Skeletal muscle tissue (tissue), 4 donors: ENCODE data around the gene PDE1C. TPM values are rescaled to one million over a fixed set of nuclear protein-coding genes. Genes with fewer than 3 reads are reported as not detected.

Experiments
- H3K27ac ChIP-seq: one replicate; pipeline ENCODE4 v1.7.0; 2013; ENCODE audit warnings: mild to moderate bottlenecking, low read depth, low read length, inconsistent platforms
- H3K27me3 ChIP-seq, 3 donors: one replicate each; pipeline ENCODE4 v1.7.0; 2013; ENCODE audit warnings: low read length in 3 of 3; ENCODE audit not compliant: control insufficient read depth in 3 of 3, insufficient read depth in 3 of 3
- H3K36me3 ChIP-seq, 3 donors: one replicate each; pipeline ENCODE4 v1.7.0; 2013; ENCODE audit warnings: low read length in 3 of 3; ENCODE audit not compliant: control insufficient read depth in 3 of 3, insufficient read depth in 3 of 3
- H3K4me1 ChIP-seq, 3 donors: one replicate each; pipeline ENCODE4 v1.7.0; 2013; ENCODE audit warnings: low read length in 3 of 3, mild to moderate bottlenecking in 3 of 3; ENCODE audit not compliant: control insufficient read depth in 3 of 3, insufficient read depth in 3 of 3
- H3K4me3 ChIP-seq, 3 donors: one replicate each; pipeline ENCODE4 v1.7.0; 2013; ENCODE audit warnings: low read length in 3 of 3
- H3K9ac ChIP-seq, 3 donors: one replicate each; pipeline ENCODE4 v1.7.0; 2013; ENCODE audit warnings: low read length in 3 of 3, mild to moderate bottlenecking in 3 of 3, moderate library complexity in 2 of 3, low read depth in 1 of 3
- H3K9me3 ChIP-seq, 3 donors: one replicate each; pipeline ENCODE4 v1.7.0; 2013; ENCODE audit warnings: low read length in 3 of 3; ENCODE audit not compliant: control insufficient read depth in 3 of 3
- total RNA-seq: library from RNA; depleted of rRNA; stranded (reverse); fragments of >200 nt; gene quantifications from one replicate; pipeline ENCODE4 v1.2.3, GENCODE V29; 2014
- donor health status: Osteomylitis.

The PDE1C gene
- total RNA-seq, 1 donor from 2014 or later = 2.1 TPM

GRCh38 chr7:32066441-32066840 lies 3.8 kb downstream of the PDE1C start:
- Histone ChIP-seq H3K4me3 (no peak overlapping the region), H3K9me3 (no peaks in the 10 kb centered on the region), H3K27ac (no peak overlapping the region), H3K27me3 (peaks cover 8 to 19% (median 12%) of the 10 kb centered on the region in 3 donors), H3K9ac (no peak overlapping the region), H3K36me3 (no peaks in the 10 kb centered on the region), H3K4me1 (peaks cover 0 to 3% (median 3%) of the 10 kb centered on the region in 3 donors)

DNA sequence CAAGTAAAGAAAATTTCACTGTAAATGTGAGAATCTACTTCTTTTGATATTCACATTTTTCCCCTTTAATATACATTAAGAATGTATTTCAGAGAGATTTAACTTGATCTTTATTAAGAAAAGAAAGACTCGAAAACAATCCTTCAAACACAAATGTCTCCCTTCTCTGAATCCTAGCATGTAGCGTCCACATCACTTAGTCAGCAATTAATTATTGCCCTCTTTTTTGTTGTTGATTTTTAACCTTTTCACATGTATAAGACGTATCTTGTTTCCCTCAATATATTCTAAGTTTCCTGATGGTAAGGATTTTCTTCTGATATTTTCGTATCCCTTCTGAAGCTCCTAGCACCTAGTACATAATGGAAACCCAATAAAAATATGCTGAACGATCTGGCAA lies 6.6 kb downstream of the PDE1C start:
- H3K9me3 ChIP-seq = no peaks in the 10 kb centered on the region
- no peaks in the 10 kb centered on the region for H3K4me1 ChIP-seq
- no peak overlapping the region for H3K9ac ChIP-seq
- peaks cover 0 to 3% (median 3%) of the 10 kb centered on the region in 3 donors for H3K27me3 ChIP-seq
- H3K4me3 ChIP-seq = no peak overlapping the region
- no peaks in the 10 kb centered on the region for H3K36me3 ChIP-seq
- no peak overlapping the region for H3K27ac ChIP-seq

DNA sequence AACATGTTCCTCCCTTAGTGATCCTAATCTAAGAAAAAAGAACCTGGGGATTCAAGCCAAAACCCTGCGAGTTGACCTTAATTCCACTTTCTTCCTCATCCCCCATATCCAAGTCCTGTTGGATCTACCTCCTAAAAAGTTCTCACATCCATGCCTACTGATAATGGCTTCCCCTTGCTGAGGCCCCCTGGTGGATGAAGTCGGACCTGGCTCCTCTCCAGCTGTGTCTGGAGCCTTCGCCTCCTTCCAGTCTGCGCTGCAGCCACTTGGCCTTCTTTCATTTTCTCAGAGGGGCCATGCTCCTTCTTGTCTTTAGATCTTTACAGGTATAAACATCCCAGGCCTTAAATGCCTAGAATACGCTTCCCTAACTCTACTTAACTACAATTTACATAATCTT lies 8.1 kb downstream of the PDE1C start:
- Histone ChIP-seq H3K9ac (no peak overlapping the region), H3K4me3 (no peak overlapping the region), H3K36me3 (no peaks in the 10 kb centered on the region), H3K4me1 (peaks cover 0 to 5% (median 0%) of the 10 kb centered on the region in 3 donors), H3K27ac (no peak overlapping the region), H3K9me3 (no peaks in the 10 kb centered on the region), H3K27me3 (peaks cover 0 to 10% (median 0%) of the 10 kb centered on the region in 3 donors)

- no peaks in the 10 kb centered on the region for H3K9me3 ChIP-seq
- no peak overlapping the region for H3K9ac ChIP-seq
- H3K4me1 ChIP-seq = peaks cover 0 to 6% (median 0%) of the 10 kb centered on the region in 3 donors
- H3K4me3 ChIP-seq = no peak overlapping the region
- H3K27me3 ChIP-seq = peaks cover 0 to 8% (median 0%) of the 10 kb centered on the region in 3 donors
- H3K27ac ChIP-seq = no peak overlapping the region
- H3K36me3 ChIP-seq = no peaks in the 10 kb centered on the region
Observed at GRCh38 chr7:32061346-32061745, 8.9 kb downstream of the PDE1C start.

DNA sequence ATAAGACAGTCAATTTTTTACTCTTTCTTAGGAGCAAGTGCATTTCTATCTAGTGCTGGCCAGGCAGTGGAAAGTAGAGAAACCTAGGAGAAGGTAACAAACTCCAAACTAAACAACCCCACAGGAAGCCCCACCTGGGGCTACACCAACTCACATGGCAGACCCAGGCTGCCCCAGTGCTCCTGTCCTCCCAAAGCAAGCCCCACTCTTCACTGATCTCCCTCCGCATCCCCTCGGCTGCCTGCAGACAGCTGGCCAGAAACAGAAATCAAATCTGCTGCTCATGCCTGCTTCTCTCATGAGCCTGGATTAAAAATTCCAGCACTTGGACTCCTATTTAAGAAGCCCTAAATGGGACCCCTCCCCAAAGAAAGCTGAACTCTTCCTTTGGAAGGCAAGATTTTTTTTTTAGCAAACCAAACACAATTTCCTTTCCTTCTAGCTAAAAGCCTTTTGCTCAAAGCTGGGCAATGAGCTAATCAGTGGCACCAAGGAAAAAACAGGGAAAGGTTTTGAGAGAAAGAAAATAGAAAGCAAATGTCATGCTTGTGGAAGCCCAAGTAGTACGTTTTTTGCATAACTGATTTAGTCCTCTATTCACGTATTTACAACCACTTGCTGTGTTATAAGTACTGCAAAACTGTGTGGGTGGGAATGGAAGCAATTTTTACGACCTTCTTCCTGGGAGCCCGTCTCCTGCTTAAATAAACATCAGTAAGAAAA lies 10.8 kb downstream of the PDE1C start:
- Histone ChIP-seq H3K9ac (peak overlapping the region in 1 of 3 donors; percentile 30), H3K4me3 (no peak overlapping the region)

DNA sequence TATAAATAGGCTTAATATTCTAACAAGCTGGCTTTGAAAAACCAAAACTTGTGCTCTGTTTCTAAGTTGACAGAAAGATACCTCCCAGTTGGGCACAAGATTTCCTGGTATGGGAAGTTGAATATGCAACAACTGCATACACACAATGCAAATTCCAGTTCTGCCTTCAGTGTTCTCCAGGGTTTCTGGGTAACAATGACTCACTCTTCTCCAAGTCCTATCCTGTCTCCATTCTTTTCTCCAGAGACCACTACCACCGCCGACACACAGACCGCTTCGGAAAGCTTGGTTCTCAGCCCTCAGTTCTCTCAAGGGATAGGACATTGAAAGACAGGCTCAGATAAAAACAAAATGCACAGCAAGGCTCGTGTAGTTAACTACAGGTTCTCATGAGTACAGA lies 12.2 kb downstream of the PDE1C start:
- Histone ChIP-seq H3K9ac (no peak overlapping the region), H3K27me3 (peaks cover 0 to 8% (median 0%) of the 10 kb centered on the region in 3 donors), H3K36me3 (no peaks in the 10 kb centered on the region), H3K27ac (no peak overlapping the region), H3K4me1 (peaks cover 0 to 6% (median 0%) of the 10 kb centered on the region in 3 donors), H3K4me3 (no peak overlapping the region), H3K9me3 (no peaks in the 10 kb centered on the region)

More for the DNA sequence above, 10.8 kb downstream of the PDE1C start:
- Histone ChIP-seq H3K27me3 (peaks cover 0 to 8% (median 0%) of the 10 kb centered on the region in 3 donors), H3K36me3 (no peaks in the 10 kb centered on the region), H3K9me3 (no peaks in the 10 kb centered on the region), H3K4me1 (peaks cover 0 to 6% (median 0%) of the 10 kb centered on the region in 3 donors), H3K27ac (no peak overlapping the region)

DNA sequence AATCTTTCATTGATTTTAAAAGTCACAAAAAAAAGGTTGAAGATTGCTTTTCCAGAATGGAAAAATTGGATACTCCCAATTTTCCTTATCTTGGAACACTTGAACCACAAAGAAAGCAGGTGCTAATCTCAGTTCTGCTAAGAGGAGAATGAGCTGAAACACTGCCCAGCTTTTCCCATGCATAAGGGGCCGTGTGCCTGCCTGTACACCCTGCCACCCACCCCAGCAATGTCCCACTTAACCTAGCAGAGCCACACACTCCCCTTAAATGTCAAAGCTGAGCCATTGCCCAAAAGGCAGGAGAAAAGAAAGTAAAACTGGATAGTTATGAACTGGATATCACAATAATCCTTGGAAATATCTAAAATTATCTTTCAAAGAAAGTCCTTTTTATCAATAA lies 13.4 kb downstream of the PDE1C start:
- Histone ChIP-seq H3K27me3 (peaks cover 0 to 8% (median 0%) of the 10 kb centered on the region in 3 donors), H3K27ac (no peak overlapping the region), H3K4me3 (no peak overlapping the region), H3K36me3 (no peaks in the 10 kb centered on the region), H3K4me1 (peaks cover 0 to 6% (median 0%) of the 10 kb centered on the region in 3 donors), H3K9me3 (no peaks in the 10 kb centered on the region), H3K9ac (no peak overlapping the region)

DNA sequence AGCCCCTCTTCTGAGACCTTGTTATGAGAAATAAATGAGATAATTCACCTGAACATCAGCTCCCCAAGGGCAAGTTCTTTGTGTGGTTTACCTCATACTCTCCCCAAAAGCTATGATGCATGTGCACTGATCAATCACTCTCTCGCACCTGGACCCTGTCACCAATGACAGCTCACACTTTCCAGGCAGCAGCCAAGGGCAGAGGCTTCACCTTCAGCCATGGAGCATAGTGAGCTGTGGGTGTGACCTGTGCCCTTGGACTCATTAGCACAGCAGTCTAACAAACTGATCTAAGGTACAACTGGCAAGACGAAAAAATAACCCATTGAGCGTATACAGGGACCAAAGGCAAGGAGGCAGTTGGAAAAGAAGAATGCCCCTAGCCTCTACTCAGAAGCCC lies 17.0 kb downstream of the PDE1C start:
- H3K4me3 ChIP-seq = no peak overlapping the region
- no peaks in the 10 kb centered on the region for H3K36me3 ChIP-seq
- H3K9me3 ChIP-seq = no peaks in the 10 kb centered on the region
- H3K9ac ChIP-seq = no peak overlapping the region
- H3K27ac ChIP-seq = no peak overlapping the region
- peaks cover 0 to 6% (median 0%) of the 10 kb centered on the region in 3 donors for H3K4me1 ChIP-seq
- peaks cover 0 to 6% (median 0%) of the 10 kb centered on the region in 3 donors for H3K27me3 ChIP-seq

- Histone ChIP-seq H3K9me3 (no peaks in the 10 kb centered on the region), H3K4me1 (no peaks in the 10 kb centered on the region), H3K36me3 (no peaks in the 10 kb centered on the region), H3K27ac (no peak overlapping the region), H3K9ac (no peak overlapping the region), H3K4me3 (no peak overlapping the region), H3K27me3 (no peaks in the 10 kb centered on the region)
Observed at GRCh38 chr7:32051128-32051527, 19.1 kb downstream of the PDE1C start.

DNA sequence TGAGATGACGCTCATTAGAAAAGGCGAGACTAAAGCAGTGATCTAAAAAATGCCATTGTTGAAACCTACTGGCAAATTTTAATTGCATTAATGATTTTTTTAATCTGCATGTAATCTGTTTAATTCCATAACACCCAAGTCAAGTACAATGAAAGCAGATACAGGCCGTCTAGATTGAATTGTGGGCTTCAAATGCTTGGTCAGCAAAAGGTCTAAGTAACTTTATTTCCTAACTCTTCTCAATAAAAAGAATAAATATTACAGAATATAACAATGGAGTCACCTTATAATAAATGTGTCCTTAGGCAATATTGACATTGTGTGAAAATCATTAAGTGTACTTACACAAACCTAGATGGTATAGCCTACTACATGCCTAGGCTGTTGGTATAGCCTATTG lies 20.6 kb downstream of the PDE1C start:
- no peak overlapping the region for H3K27ac ChIP-seq
- no peaks in the 10 kb centered on the region for H3K4me1 ChIP-seq

More for the DNA sequence above, 20.6 kb downstream of the PDE1C start:
- Histone ChIP-seq H3K27me3 (no peaks in the 10 kb centered on the region), H3K4me3 (no peak overlapping the region), H3K9ac (no peak overlapping the region), H3K9me3 (no peaks in the 10 kb centered on the region), H3K36me3 (no peaks in the 10 kb centered on the region)
